Endothelial cell (in vitro differentiated cells): Measurements from ENCODE around the gene SMYD5. TPM values are rescaled to one million over a fixed set of nuclear protein-coding genes. Genes with fewer than 3 reads are reported as not detected.
A peak's percentile ranks its signal among the peaks of the same experiment; 100 is the strongest.

Source experiments
- DNase-seq: peaks from one replicate; pipeline ENCODE4 v3.0.0; 2021; ENCODE audit warnings: low spot score
- H3K27ac Mint-ChIP-seq: one replicate; pipeline ENCODE4 v1.8.0; 2021; ENCODE audit warnings: mixed read lengths, inconsistent platforms; ENCODE audit not compliant: unreplicated experiment
- H3K27me3 Mint-ChIP-seq: one replicate; pipeline ENCODE4 v1.8.0; 2021; ENCODE audit warnings: mild to moderate bottlenecking, moderate library complexity, mixed read lengths, inconsistent platforms; ENCODE audit not compliant: unreplicated experiment
- H3K36me3 Mint-ChIP-seq: one replicate; pipeline ENCODE4 v1.8.0; 2021; ENCODE audit warnings: mild to moderate bottlenecking, low read depth, mixed read lengths, inconsistent platforms; ENCODE audit not compliant: unreplicated experiment
- H3K4me1 Mint-ChIP-seq: one replicate; pipeline ENCODE4 v1.8.0; 2021; ENCODE audit warnings: mild to moderate bottlenecking, mixed read lengths, inconsistent platforms; ENCODE audit not compliant: unreplicated experiment
- H3K4me3 Mint-ChIP-seq: one replicate; pipeline ENCODE4 v1.8.0; 2021; ENCODE audit warnings: mild to moderate bottlenecking, mixed read lengths, inconsistent platforms; ENCODE audit not compliant: unreplicated experiment
- H3K9me3 Mint-ChIP-seq: one replicate; pipeline ENCODE4 v1.8.0; 2021; ENCODE audit warnings: mixed read lengths, inconsistent platforms; ENCODE audit not compliant: unreplicated experiment
- CTCF ChIP-seq: fragments of 200-600 bp; sonication (generic); IDR thresholded peaks from one replicate; pipeline ENCODE4 v1.5.0; 2021; ENCODE audit warnings: antibody characterized with exemption; ENCODE audit not compliant: unreplicated experiment
- total RNA-seq: library from RNA; stranded (reverse); fragmentation: NEBNext Ultra II Directional; extraction: Animal tissue kit (Norgen Biotek cat#: 25700); gene quantifications from one replicate; pipeline ENCODE4 v1.2.1, GENCODE V29; 2021; ENCODE audit not compliant: unreplicated experiment

The SMYD5 gene
- total RNA-seq, 1 donor from 2014 or later: 17.0 TPM

GRCh38 chr2:73250872-73251846 is 37.1 kb downstream of the SMYD5 start:
- peak overlapping the region; percentile 29 for H3K4me3 Mint-ChIP-seq
- H3K27me3 Mint-ChIP-seq: peaks cover 10% of the 10 kb centered on the region
- no peak overlapping the region for H3K27ac Mint-ChIP-seq
- no peaks in the 10 kb centered on the region for H3K4me1 Mint-ChIP-seq
- H3K9me3 Mint-ChIP-seq: no peaks in the 10 kb centered on the region
- H3K36me3 Mint-ChIP-seq: peaks cover 51% of the 10 kb centered on the region
- no peak for DNase-seq
- no peak for TF ChIP-seq CTCF

GRCh38 chr2:73252238-73253027 is 38.4 kb downstream of the SMYD5 start:
- H3K27ac Mint-ChIP-seq: no peak overlapping the region
- peaks cover 15% of the 10 kb centered on the region for H3K27me3 Mint-ChIP-seq
- H3K36me3 Mint-ChIP-seq: peaks cover 39% of the 10 kb centered on the region
- no peaks in the 10 kb centered on the region for H3K4me1 Mint-ChIP-seq
- TF ChIP-seq CTCF: no peak
- no peak overlapping the region for H3K4me3 Mint-ChIP-seq
- no peaks in the 10 kb centered on the region for H3K9me3 Mint-ChIP-seq
- DNase-seq: no peak

- peaks cover 36% of the 10 kb centered on the region for H3K36me3 Mint-ChIP-seq
Measured at GRCh38 chr2:73253400-73253799, 39.4 kb downstream of the SMYD5 start.

GRCh38 chr2:73253901-73254300 is 39.9 kb downstream of the SMYD5 start:
- H3K4me1 Mint-ChIP-seq: no peaks in the 10 kb centered on the region
- H3K4me3 Mint-ChIP-seq: no peak overlapping the region
- no peak for TF ChIP-seq CTCF
- peaks cover 15% of the 10 kb centered on the region for H3K27me3 Mint-ChIP-seq
- DNase-seq: no peak
- no peaks in the 10 kb centered on the region for H3K9me3 Mint-ChIP-seq
- H3K36me3 Mint-ChIP-seq: peaks cover 32% of the 10 kb centered on the region
- no peak overlapping the region for H3K27ac Mint-ChIP-seq

More at GRCh38 chr2:73253400-73253799, 39.4 kb downstream of the SMYD5 start:
- H3K27ac Mint-ChIP-seq: no peak overlapping the region
- no peak for TF ChIP-seq CTCF
- peak overlapping the region; percentile 45 for H3K4me3 Mint-ChIP-seq
- DNase-seq: no peak
- H3K9me3 Mint-ChIP-seq: no peaks in the 10 kb centered on the region
- H3K4me1 Mint-ChIP-seq: no peaks in the 10 kb centered on the region
- peaks cover 15% of the 10 kb centered on the region for H3K27me3 Mint-ChIP-seq
